ENCODE data around the gene UACA.

UACA gene

DNA sequence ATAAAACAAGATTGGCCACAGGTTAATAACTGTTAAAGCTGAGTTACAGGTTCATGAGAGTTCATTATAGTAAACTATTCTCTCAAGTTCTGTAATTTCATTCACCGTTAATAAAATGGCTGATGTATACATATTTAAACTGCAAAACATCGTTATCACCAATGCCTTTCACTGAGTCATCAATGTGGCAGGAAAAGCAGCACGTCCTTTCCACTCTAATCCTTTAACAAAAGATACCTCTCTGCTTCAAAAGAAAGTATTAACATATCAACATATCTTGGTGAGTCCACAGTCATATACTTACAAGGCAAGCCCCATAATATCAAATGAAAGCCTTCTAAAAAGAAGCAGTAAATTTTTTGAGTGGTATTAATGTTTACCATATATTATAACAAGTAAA lies 54.5 kb downstream of the UACA start:
- DNase-seq (ENCODE audit: low read depth) = no peak

DNA sequence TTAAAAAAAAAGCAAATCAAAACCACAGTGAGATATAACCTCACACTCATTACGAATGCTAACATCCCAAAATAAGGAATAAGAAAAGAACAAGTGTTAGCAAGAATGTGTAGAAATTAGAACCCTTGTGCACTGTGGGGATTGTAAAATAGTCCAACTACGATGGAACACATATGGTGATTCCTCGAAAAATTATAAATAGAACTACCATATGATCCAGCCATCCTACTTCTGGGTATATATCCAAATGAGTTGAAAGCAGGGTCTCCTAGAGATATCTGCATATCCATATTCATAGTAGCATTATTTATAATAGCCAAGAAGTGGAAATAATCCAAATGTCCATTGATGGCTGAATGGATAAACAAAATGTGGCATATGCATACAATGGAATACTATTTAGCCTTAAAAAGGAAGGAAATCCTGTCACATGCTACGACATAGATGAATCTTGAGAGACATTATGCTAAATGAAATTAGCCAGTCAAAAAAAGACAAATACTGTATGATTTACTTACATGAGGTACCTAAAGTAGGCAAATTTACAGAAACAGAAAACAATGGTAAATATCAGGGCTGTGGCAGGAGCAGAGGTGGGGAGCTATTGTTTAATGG lies 55.6 kb downstream of the UACA start:
- no peak for DNase-seq (ENCODE audit: low read depth)

DNA sequence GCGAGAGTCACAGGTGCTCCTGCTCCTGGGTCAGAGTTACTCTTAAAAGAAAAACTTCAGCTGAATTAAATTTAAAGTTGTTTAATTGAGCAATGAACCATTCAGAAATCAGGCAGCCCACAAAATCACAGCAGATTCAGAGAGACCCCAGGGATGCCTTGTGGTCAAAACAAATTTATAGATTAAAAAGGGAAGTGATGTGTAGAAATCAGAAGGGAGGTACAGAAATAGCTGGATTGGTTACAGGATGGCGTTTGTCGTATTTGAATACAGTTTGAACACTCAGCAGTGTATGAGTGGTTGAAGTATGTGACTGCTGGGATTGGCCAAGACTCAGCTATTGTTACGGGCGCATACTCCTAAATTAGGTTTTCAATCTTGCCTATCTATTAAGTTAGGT lies 58.6 kb downstream of the UACA start:
- DNase-seq (ENCODE audit: low read depth) = no peak

DNA sequence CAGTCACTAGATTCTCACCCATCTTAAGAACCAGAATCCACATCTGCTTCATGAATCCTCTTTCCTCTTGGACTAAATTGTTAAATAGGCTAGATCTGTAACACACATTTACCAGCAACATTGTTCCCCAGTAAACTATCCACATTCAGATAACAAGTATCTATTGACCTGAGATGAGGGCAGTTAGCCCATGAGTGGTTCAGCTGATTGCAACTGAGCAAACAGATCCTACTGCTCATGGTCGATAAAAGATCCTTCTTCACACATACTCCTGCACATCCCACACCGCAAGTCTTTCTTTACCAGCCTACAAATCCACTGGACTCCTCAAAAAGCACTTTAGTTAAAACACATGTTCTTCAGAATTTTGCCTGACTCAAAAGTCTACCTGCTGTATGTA lies 59.2 kb downstream of the UACA start:
- no peak for DNase-seq (ENCODE audit: low read depth)

DNA sequence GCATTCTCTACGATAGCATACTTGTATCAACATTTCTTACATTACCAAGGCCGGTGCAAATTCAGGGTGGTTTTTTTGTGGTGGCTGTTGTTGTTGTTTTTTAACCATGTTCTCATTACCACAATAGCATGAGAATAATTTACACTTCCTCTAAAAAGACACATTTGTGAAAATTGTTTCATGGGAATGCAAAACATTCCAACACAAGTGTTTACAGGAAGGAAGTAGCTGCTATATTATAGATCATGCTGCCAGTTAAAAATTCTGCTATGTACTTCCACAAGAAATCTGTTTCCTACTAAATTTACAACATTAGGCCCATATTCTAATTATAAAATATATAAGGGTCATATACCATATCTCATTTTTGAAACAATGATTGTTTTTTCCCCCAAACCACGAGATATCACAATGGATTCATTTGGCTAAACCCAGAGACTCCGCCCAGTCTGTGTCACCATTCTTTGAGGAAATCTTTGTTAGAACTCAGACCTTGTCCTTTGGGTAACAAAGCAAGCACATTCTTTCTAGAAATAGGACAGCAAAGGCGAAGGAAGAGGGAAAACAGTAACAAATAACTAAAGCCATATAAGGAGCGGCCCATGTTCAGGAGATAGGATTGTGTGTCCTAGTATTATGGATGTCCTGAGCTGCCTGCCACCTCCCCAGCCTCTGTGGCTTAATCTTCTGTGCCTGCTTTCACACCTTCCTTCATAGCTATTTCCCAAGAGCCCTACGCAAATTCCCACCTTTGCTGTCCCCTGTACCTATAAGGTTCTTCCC lies 60.1 kb downstream of the UACA start:
- DNase-seq (ENCODE audit: low read depth) = no peak

DNA sequence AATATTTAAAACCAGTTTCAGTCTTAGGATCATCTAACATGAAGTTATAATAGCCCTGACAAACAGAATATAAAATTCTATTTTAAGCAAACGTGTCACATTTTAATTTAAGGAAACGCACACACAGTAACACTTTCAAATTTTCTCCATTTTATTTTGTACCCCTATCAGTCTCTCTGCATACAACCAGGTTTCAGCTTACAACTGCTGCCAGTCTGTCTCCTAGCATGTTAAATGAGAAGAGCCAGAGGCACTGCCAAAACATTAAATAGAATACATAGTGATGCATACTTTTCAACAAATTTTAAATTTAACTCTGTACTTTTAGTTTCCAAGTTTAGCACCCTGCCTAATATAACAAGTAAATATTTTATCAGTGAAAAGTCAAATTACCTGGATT lies 60.8 kb downstream of the UACA start:
- no peak for DNase-seq (ENCODE audit: low read depth)

DNA sequence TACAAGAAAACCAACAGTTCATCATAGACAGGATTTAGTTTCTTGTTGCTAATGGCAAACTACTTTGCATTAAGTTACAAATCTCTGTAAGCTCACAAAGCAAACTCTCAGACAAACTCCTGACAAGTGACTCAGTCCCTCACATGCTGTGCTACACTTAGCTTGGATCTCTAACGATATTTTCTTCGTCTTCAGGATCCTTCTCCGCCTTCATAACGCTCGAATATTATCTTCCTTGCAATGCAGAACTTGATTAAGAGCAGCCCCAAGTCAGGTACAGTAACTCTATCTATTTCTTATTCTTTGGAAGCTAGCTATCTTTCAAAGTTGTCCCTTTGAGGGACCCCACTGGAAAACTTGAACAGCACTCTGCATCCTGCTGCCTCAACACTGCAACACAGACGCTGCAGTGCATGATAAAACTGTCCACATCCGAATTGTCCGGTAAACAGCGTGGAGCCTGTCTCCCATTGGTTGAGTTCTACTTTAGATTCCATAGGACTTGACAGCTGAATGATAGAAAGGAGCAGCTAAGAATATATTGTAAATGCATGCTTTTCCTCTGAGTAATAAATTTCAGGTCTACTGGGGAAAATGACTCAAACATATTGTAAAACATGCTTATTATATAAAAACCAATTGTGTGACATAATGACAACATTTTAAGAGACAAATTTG lies 61.3 kb downstream of the UACA start:
- no peak for DNase-seq (ENCODE audit: low read depth)

DNA sequence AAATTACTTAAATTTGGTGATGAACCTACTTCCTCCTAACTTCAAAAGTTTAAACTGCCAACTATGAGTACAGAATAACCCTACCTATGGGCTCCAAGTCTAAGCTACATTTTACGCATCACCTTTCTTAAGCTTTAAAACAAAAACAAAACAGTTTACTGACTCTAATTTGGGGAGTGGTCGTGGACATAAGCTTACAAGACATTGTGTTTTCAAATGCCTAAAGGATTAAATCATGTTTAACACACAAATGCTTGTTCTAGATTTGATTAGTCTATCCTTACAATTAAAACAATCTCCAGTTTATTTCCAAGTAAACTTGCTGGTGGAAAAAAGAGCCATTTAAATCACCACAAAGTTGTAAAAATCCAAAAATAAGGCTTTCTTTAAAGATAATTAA lies 62.2 kb downstream of the UACA start:
- DNase-seq (ENCODE audit: low read depth) = no peak

DNA sequence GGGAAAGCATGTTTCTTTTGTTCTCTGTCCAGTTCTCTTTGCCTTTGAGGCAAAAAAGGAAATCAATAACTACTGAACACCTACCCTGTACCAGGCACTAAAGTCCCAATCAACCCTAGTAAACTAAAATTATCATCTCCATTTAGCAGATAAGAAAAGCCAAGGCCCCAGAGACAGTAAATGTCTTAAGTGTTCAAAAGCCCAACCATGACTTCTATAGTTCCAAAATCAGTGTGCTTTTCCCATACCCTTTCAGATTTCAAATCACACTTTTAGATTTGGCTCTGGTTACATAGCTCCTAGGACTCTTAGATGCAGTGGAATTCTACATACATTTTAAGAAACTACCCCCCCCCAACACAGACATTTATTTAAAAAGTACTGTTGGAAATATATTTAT lies 63.5 kb downstream of the UACA start:
- no peak for DNase-seq (ENCODE audit: low read depth)

DNA sequence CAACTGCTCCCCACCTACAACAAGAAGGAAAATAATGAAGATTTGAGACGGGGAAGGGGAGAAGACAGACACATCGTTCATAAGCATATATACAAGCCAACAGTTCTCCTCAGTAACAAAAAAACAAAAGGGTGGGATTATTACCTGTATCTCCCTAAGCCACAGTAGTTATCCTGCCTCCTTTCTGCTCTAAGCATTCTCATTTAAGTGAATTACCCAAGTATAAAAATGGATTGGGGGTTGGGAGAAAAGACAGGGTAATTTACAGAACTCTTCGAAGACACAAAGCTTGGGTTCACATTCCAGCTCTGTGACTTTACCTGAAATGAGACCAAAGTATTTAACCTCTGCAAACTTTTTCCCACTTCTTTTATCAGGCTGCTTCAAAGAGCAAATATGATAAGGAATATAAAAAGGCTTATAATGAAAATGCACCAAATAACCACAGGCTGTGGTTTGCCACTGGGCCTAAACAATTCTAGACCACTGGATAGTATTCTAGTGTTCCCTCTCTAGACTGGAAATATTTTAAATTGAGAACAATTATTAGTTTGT lies 64.4 kb downstream of the UACA start:
- no peak for DNase-seq (ENCODE audit: low read depth)

DNA sequence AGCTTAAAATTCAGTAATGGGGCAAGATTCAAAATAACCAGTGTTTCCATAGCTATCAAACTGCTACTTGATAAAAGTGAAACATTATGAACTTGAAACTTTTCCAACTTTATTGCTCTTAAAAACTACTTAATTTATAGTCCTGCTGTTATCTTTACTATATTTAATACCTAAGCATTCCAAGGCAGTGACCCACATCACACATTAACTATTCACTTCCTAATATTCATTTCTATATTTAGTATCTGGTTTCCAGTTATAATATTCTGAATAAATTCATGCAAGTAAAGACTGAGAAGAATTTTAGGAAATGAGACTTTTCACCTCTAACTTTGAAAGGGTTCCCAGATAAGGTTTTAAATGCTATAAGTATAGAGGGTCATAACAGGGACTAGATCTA lies 64.9 kb downstream of the UACA start:
- DNase-seq (ENCODE audit: low read depth) = no peak

DNA sequence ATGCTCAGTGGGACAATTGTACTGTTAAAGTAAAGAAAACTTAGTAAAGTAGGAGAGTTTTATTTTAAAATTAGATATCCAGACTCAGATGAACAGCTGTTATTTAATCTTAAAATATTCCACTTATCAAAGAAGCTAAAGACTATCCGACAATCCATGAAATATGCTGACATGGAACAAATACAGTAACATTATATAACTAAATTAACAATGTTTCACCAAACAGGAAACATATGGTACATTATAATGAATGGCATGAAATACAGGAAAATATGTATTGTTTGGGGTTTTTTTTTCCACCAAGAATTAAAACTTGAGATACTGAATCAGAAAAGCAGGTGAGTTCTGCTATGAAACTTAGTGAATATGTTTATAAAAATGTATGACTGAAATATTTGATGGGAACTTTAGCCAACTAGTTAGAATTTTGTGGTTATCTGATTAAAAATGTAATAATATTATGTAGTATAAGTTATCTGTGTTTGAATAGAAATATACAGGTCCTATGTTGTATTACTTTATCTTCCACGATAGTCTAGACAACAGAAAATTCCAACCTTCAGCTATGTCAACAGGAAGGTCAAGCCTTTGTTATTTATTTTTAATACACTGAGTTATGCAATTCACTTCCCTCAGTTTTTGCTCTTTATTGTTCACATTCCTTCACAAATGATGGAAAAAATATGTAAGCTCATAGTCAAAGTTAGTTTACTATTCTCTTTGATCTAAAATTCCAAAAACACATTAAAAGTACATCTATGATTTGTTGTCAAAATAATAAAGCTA lies 72.7 kb downstream of the UACA start:
- DNase-seq (ENCODE audit: low read depth) = no peak

DNA sequence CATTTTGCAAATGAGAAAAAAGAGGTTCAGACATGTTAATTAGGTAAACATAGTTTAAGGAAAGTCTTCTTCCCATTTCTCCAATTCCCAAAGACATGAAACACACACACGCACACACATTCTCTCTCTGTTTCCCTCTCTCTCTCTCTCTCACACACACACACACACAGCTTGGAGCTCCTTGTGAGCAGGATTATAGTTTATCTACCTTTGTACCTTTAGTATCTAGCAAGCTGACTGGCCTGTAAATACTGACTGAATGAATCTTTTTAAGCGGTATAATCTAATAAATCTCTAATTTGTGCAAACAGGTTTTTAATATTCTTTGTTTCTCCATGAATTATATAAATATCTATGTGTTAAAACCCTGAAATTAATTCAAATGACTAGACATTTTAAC lies 73.3 kb downstream of the UACA start:
- DNase-seq (ENCODE audit: low read depth) = no peak

DNA sequence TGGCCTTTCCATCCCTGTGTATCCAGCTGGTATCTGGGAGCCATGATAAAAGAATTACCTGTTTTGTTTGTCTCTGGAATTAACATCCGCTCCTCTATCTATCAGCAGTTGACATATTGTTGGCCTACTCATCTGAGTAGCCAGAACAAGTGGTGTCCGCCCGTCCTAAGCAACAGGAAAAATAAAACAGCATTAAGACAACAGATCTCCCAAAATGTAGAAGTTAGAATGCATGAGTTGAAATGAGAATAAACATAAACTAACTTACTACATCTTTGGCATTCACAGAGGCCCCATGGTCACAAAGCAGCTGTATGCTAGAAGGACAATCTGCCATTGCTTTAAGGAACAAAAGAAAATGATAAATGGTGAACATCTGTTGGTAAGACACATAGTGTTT lies 75.9 kb downstream of the UACA start:
- DNase-seq (ENCODE audit: low read depth) = no peak

DNA sequence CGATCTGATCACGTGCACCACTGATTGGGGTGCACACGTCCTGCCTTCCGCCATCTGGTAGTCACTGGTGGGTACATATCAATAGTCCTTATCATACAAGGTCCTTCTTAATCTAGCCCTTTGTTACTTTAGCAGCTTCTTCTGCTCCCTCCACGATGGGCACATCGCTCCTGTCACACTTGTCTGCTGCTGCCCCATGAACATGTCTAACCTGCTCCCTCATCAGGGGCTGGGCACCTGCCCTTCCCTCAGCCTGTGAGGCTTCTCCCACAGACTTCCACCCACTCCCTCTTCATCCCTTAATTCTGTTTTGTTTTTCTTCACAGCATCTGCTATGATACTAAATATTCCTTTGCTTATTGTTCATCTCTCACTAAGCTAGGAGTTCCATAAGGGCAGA lies 82.5 kb downstream of the UACA start:
- DNase-seq (ENCODE audit: low read depth) = no peak

DNA sequence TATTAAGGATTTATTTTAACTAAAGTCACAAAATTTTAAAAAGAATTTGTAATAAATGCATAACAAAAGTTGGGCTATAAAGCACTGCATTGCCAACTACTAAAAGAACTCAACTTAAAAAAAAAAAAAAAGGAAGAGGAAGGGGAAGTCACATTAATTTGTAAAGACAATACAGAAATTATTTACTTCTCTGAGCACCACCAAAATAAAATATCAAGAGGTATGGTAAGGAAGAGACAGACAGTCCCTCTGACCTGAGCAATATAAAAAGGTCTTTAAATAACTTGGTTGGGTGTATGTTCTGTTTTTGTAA lies 83.5 kb downstream of the UACA start:
- no peak for DNase-seq (ENCODE audit: low read depth)

DNA sequence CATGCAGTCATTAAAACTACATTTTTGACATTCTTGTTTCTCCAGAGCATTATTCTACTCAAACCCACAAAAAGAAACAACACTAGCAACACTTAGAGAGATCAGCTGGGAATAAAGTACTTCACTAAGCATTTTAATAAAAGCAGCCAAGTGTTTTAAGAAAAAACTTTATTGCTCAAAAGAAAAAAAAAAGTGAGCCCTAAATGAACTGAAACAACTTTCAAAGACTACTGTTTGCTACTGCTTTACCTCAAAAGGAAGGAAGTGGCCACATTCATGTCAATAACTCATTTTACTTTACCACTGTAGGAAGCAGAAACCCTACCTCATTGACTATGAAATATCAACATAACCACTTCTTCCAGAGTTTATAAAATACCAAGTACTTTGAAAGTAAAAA lies 91.3 kb downstream of the UACA start:
- no peak for DNase-seq (ENCODE audit: low read depth)

DNA sequence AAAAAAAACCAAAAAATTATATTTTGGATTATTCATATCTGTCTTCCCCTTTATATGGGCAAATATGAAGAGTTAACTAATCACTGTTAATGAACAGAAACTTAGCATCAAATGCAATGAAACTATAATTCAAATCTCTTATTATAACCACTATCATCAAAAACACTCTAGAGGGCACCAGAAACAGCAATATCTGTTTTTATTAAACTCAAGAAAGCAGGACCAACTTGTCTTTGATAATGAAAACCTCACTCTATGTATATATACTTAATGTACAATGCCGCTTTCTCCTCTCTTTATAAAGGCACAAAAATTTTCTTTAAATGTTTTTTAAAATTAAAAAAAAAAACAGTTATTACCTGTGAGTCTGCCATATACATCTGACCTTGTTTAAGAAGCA lies 92.7 kb downstream of the UACA start:
- no peak for DNase-seq (ENCODE audit: low read depth)

DNA sequence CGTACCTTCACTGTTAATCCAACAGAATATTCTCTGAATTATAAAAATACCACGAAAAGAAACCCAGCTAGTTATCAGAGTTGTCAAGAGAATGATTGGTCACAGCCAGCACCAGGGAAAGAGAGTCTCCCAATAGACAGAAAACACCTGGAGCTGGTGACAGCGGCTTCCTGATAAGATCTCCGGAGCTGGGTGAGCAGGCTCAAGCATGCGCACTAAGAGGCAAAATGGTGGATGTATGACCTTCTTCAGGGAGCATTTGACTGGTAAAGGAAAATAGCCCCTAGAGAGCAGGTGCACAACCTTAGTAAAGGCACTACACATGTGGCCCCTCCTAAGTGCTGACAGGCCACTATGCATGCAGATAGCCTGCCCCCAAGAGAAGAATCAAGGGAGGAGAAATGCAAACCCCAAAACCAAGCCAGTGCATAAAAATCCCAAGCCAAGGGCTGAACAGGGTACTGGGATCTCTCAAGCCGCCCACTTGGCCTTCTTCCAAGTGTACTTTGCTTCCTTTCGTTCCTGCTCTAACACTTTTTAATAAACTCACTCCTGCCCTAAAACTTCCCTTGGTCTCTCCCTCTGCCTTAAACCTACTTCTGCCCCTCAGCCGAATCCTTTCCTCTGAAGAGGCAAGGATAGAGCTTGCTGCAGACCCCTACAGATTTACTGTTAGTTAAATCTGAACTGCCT lies 93.2 kb downstream of the UACA start:
- no peak for DNase-seq (ENCODE audit: low read depth)

DNA sequence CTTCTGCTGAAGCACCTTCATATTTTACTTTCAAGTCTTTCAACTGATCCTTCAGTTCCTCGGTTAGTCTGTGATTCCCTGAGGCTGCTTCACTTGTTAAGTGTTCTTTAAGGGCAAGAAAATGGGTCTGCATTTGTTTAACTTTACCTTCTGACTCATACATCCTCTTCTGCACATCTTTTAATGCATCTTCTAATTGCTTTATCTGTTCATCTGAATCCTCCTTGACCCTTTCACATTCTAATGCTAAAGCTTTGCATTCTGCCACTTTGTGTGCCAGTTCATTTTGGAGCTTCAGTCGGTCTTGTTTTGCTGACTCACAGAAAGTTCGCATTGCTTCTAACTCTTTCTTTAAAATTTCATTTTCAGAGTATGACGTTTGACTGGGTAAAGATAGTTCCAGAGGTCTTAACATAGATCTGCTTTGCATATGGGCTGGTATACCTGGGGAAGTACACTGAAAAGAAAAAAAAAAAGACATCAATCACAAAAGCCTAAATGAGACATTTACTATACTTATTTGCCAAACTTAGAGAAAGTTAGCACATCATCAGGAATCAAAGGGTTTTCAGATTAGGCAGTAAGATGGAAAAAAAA lies 94.3 kb downstream of the UACA start:
- DNase-seq (ENCODE audit: low read depth) = no peak

DNA sequence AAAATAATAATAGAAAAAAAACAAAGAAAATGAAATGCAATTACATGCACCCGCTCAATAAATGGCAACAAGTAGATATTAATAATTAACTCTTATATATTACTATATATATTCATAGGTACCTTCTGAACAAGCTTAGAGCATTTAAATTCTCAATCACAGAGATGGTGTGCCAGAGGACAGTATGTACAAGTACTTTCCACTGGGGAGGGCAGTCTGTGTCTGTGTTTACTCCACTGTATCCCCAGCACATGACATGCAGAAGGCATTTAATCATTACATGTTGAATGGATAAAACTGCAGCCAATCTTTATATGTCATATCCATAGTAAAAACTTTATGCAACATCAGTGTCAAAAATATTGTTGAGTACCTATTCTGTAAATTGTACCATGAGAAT lies 97.8 kb downstream of the UACA start:
- no peak for DNase-seq (ENCODE audit: low read depth)

DNA sequence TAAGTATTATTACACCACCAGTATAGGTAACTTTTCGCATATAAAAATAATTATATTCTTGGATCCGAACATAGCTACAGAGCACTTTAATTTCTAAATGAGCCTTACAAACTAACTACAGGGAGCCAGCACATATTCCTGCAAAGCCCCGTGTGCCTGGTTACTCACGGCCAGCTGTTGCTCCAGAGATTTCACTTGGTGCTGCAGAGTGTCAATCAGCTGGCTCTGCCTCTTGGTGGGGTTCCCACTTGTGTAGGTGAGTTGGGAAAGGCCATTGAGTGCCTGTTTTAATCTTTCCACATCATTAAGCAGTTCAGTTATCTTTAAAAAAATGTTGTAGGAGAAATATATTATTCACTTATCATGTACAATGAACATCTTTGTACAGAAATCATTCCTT lies 98.9 kb downstream of the UACA start:
- DNase-seq (ENCODE audit: low read depth) = no peak

Measured in activated T-helper 9 cell treated with anti-CD3 and anti-CD28 coated beads, Interleukin-2, amount 50 U/mL, for 16 hours (primary cell).